Esophagus (tissue), 2 donors: Measurements from ENCODE around the gene GRK5. TPM values are rescaled to one million over a fixed set of nuclear protein-coding genes. Genes with fewer than 3 reads are reported as not detected.
A peak's percentile ranks its signal among the peaks of the same experiment; 100 is the strongest.
"Not testable (repeated sequence)": the region's sequence is repeated elsewhere in the genome, so short reads cannot be mapped to it uniquely, and the experiment has no call there.

Experiments
- H3K27ac ChIP-seq, 2 donors: one replicate each; pipeline ENCODE4 v1.5.1; 2013; ENCODE audit warnings: low read depth in 2 of 2, mild to moderate bottlenecking in 2 of 2, inconsistent platforms in 1 of 2, low read length in 1 of 2, moderate library complexity in 1 of 2
- H3K27me3 ChIP-seq, 2 donors: one replicate each; pipeline ENCODE4 v1.6.1; 2013; ENCODE audit warnings: low read length in 2 of 2, control low read depth in 1 of 2, mild to moderate bottlenecking in 1 of 2; ENCODE audit not compliant: insufficient read depth in 2 of 2, control insufficient read depth in 1 of 2
- H3K36me3 ChIP-seq, 2 donors: one replicate each; pipeline ENCODE4 v1.6.1; 2013; ENCODE audit warnings: low read length in 1 of 2; ENCODE audit not compliant: control insufficient read depth in 2 of 2, insufficient read depth in 2 of 2
- H3K4me1 ChIP-seq, 2 donors: one replicate each; pipeline ENCODE4 v1.6.1; 2013; ENCODE audit warnings: low read length in 1 of 2; ENCODE audit not compliant: control insufficient read depth in 2 of 2, insufficient read depth in 2 of 2
- H3K4me3 ChIP-seq, 2 donors: one replicate each; pipeline ENCODE4 v1.5.1; 2013; ENCODE audit warnings: low read length in 2 of 2, mild to moderate bottlenecking in 2 of 2, low read depth in 1 of 2, moderate library complexity in 1 of 2
- H3K9me3 ChIP-seq, 2 donors: one replicate each; pipeline ENCODE4 v1.6.1; 2013; ENCODE audit warnings: mild to moderate bottlenecking in 2 of 2, low read depth in 1 of 2, low read length in 1 of 2, moderate library complexity in 1 of 2; ENCODE audit not compliant: control insufficient read depth in 2 of 2, insufficient read depth in 1 of 2
- WGBS, 2 donors: extraction: QIAGEN DNeasy Blood & Tissue Kit; methylation state at CpG; one replicate each; pipeline ENCODE4 v1.1.7; 2013; 5-methylcytosine and 5-hydroxymethylcytosine counted together
- polyA plus RNA-seq, 2 donors: library from polyadenylated mRNA; stranded (reverse); fragments of 200-250 nt; gene quantifications; one replicate each; pipeline ENCODE4 v1.2.3, GENCODE V29; 2013
- donor health status: healthy with polysubstance abuse.
- donor health status: Bipolar disorder and iron deficiency.

GRK5 gene
- polyA plus RNA-seq, 2 donors: 3.1 to 5.2 TPM

- Histone ChIP-seq H3K27ac (no peak overlapping the region), H3K36me3 (no peaks in the 10 kb centered on the region), H3K9me3 (no peaks in the 10 kb centered on the region), H3K4me1 (peaks cover 12 to 14% of the 10 kb centered on the region in 2 donors), H3K27me3 (no peaks in the 10 kb centered on the region), H3K4me3 (no peak overlapping the region)
- 92 to 95% methylated on average over 10 of the region's 10 CpGs for WGBS, 2 donors
Measured at GRCh38 chr10:119267384-119267783, 60.0 kb downstream of the GRK5 start.

- 92 to 95% methylated on average over 7 of the region's 7 CpGs for WGBS, 2 donors
- no peaks in the 10 kb centered on the region for H3K9me3 ChIP-seq
Measured at GRCh38 chr10:119268428-119268827, 61.1 kb downstream of the GRK5 start.

GRCh38 chr10:119268871-119269506, 61.6 kb downstream of the GRK5 start:
- WGBS, 2 donors: 65% methylated on average over 11 of the region's 11 CpGs
- H3K27ac ChIP-seq: peak overlapping the region; percentile 52 to 73
- H3K36me3 ChIP-seq: no peaks in the 10 kb centered on the region
- H3K27me3 ChIP-seq: no peaks in the 10 kb centered on the region
- H3K4me3 ChIP-seq: no peak overlapping the region
- H3K4me1 ChIP-seq: peaks cover 12 to 14% of the 10 kb centered on the region in 2 donors
- H3K9me3 ChIP-seq: no peaks in the 10 kb centered on the region

More at GRCh38 chr10:119268428-119268827, 61.1 kb downstream of the GRK5 start:
- no peaks in the 10 kb centered on the region for H3K27me3 ChIP-seq
- H3K4me1 ChIP-seq: peaks cover 12 to 14% of the 10 kb centered on the region in 2 donors
- H3K36me3 ChIP-seq: no peaks in the 10 kb centered on the region
- peak overlapping the region; percentile 35 to 72 for H3K27ac ChIP-seq
- no peak overlapping the region for H3K4me3 ChIP-seq

- H3K36me3 ChIP-seq: no peaks in the 10 kb centered on the region
- H3K4me1 ChIP-seq: peaks cover 9 to 12% of the 10 kb centered on the region in 2 donors
- H3K9me3 ChIP-seq: no peaks in the 10 kb centered on the region
- 92 to 94% methylated on average over 3 of the region's 3 CpGs for WGBS, 2 donors
- H3K27me3 ChIP-seq: no peaks in the 10 kb centered on the region
- peak overlapping the region in 1 of 2 donors; percentile 18 for H3K27ac ChIP-seq
- H3K4me3 ChIP-seq: no peak overlapping the region
Measured at GRCh38 chr10:119269737-119270136, 62.4 kb downstream of the GRK5 start.

GRCh38 chr10:119270762-119271366, 63.5 kb downstream of the GRK5 start:
- H3K4me3 ChIP-seq: no peak overlapping the region
- no peaks in the 10 kb centered on the region for H3K36me3 ChIP-seq
- peak overlapping the region; percentile 62 to 82 for H3K27ac ChIP-seq
- no peaks in the 10 kb centered on the region for H3K27me3 ChIP-seq
- WGBS, 2 donors: 23 to 36% methylated on average over 18 of the region's 18 CpGs
- no peaks in the 10 kb centered on the region for H3K9me3 ChIP-seq
- peaks cover 9 to 12% of the 10 kb centered on the region in 2 donors for H3K4me1 ChIP-seq

GRCh38 chr10:119272338-119272734, 65.0 kb downstream of the GRK5 start:
- WGBS, 2 donors: 91 to 92% methylated on average over 7 of the region's 7 CpGs
- not testable (repeated sequence) for H3K9me3 ChIP-seq, H3K4me3 ChIP-seq, H3K36me3 ChIP-seq, H3K27ac ChIP-seq, H3K27me3 ChIP-seq
- peaks cover 9 to 12% of the 10 kb centered on the region in 2 donors for H3K4me1 ChIP-seq

GRCh38 chr10:119272736-119273135, 65.4 kb downstream of the GRK5 start:
- Histone ChIP-seq H3K4me1 (peaks cover 6 to 12% of the 10 kb centered on the region in 2 donors), H3K4me3 (no peak overlapping the region), H3K27ac (no peak overlapping the region), H3K36me3 (no peaks in the 10 kb centered on the region), H3K27me3 (no peaks in the 10 kb centered on the region), H3K9me3 (no peaks in the 10 kb centered on the region)
- WGBS, 2 donors: 93 to 94% methylated on average over 9 of the region's 9 CpGs

- 97 to 98% methylated on average over 8 of the region's 8 CpGs for WGBS, 2 donors
- Histone ChIP-seq H3K9me3 (no peaks in the 10 kb centered on the region), H3K36me3 (no peaks in the 10 kb centered on the region), H3K27ac (no peak overlapping the region), H3K4me3 (no peak overlapping the region), H3K4me1 (peaks cover 6 to 12% of the 10 kb centered on the region in 2 donors), H3K27me3 (no peaks in the 10 kb centered on the region)
Measured at GRCh38 chr10:119273413-119273812, 66.0 kb downstream of the GRK5 start.

GRCh38 chr10:119274519-119275045, 67.2 kb downstream of the GRK5 start:
- 87 to 90% methylated on average over 4 of the region's 4 CpGs for WGBS, 2 donors
- H3K36me3 ChIP-seq: no peaks in the 10 kb centered on the region
- no peaks in the 10 kb centered on the region for H3K9me3 ChIP-seq
- H3K27me3 ChIP-seq: no peaks in the 10 kb centered on the region
- H3K4me3 ChIP-seq: no peak overlapping the region
- H3K4me1 ChIP-seq: peaks cover 7 to 9% of the 10 kb centered on the region in 2 donors
- H3K27ac ChIP-seq: no peak overlapping the region
